ENCODE measurements around the gene PLCL2. TPM values are rescaled to one million over a fixed set of nuclear protein-coding genes. Genes with fewer than 3 reads are reported as not detected.

Gene PLCL2
- total and polyA plus RNA-seq, 2 donors (not counting 3 experiments of a cell fraction or from before 2014, with no cell fraction given), result 2.3 to 10.7 TPM

DNA sequence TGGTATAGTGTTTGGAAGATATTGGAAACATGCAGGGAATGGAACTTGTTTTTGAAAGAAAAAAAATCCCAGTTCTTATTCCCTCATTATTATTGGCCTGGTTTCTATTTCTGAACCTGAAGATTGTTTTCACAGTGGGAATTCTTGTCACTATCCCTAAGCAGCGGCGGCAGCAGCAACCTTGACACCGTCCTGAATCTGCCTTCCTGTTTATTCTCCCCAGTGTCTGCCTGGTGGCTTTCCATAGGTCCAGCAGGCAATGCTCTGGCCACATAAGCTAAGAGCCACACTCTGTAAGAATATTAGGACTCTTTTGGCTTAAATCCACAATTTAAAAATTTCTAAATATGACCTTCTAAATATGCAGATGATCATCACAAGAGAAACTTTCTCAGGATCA, 178.0 kb downstream of the PLCL2 start:
- Histone ChIP-seq H3K4me3 (replicated peaks in 1 of 3; ENCODE audit: insufficient read depth in 1 of 3, low read depth in 1 of 3, low read length in 3 of 3) (no peak overlapping the region), H3K4me2 (ENCODE audit: insufficient read depth, low read length) (no peak overlapping the region), H3K9ac (replicated peaks; ENCODE audit: extremely low read depth, insufficient read depth, low read length) (no peak overlapping the region), H3K4me1 (ENCODE audit: control insufficient read depth, extremely low read depth, insufficient read depth, low read length) (no peaks in the 10 kb centered on the region), H3K36me3 (ENCODE audit: control insufficient read depth in 2 of 2, extremely low read depth in 1 of 2, insufficient read depth in 2 of 2, low read length in 2 of 2) (no peaks in the 10 kb centered on the region), H2AFZ (ENCODE audit: low read depth, low read length) (no peak overlapping the region), H3K27me3 (ENCODE audit: control insufficient read depth in 2 of 2, insufficient read depth in 2 of 2, low read length in 2 of 2) (no peaks in the 10 kb centered on the region), H4K20me1 (replicated peaks; ENCODE audit: control insufficient read depth, extremely low read depth, insufficient read depth, low read length) (no peaks in the 10 kb centered on the region), H3K27ac (ENCODE audit: insufficient read depth, low read depth, low read length) (no peak overlapping the region), H3K9me1 (replicated peaks; ENCODE audit: control insufficient read depth, extremely low read depth, insufficient read depth, low read length) (no peaks in the 10 kb centered on the region), H3K9me3 (replicated peaks; ENCODE audit: control insufficient read depth, insufficient read depth, low read length) (no peaks in the 10 kb centered on the region), H3K79me2 (ENCODE audit: control insufficient read depth, insufficient read depth, low read length) (no peaks in the 10 kb centered on the region)
- dilution Hi-C loops (cut with MboI; ENCODE audit: extremely low pct_ligation_motif_present, low sequenced_read_pairs), result no loop called here
- intact Hi-C loops (cut with micrococcal nuclease), result no loop called here
- TF ChIP-seq POLR2A (IDR thresholded peaks at IDR 0.05; ENCODE audit: low read depth, low read length) (no peak), MYC (IDR thresholded peaks at IDR 0.05; ENCODE audit: low read depth, low read length) (no peak), EZH2 (IDR thresholded peaks at IDR 0.05; ENCODE audit: borderline replicate concordance, low read depth, low read length, severe bottlenecking) (no peak), JUN (IDR thresholded peaks at IDR 0.05; ENCODE audit: borderline replicate concordance, insufficient read depth, insufficient read length, low read depth) (no peak), GATA2 (IDR thresholded peaks at IDR 0.05; ENCODE audit: insufficient read depth, insufficient read length, low read depth, low read length) (no peak), POLR2AphosphoS5 (IDR thresholded peaks at IDR 0.05; ENCODE audit: insufficient read depth, low read depth, low read length) (no peak)
- TF ChIP-seq, protein P1, sequence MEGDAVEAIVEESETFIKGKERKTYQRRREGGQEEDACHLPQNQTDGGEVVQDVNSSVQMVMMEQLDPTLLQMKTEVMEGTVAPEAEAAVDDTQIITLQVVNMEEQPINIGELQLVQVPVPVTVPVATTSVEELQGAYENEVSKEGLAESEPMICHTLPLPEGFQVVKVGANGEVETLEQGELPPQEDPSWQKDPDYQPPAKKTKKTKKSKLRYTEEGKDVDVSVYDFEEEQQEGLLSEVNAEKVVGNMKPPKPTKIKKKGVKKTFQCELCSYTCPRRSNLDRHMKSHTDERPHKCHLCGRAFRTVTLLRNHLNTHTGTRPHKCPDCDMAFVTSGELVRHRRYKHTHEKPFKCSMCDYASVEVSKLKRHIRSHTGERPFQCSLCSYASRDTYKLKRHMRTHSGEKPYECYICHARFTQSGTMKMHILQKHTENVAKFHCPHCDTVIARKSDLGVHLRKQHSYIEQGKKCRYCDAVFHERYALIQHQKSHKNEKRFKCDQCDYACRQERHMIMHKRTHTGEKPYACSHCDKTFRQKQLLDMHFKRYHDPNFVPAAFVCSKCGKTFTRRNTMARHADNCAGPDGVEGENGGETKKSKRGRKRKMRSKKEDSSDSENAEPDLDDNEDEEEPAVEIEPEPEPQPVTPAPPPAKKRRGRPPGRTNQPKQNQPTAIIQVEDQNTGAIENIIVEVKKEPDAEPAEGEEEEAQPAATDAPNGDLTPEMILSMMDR (IDR thresholded peaks at IDR 0.05; ENCODE audit: extremely low read depth in 1 of 2, insufficient read depth in 1 of 2, low read depth in 1 of 2, low read length in 2 of 2), result no peak
- TF ChIP-seq, protein P2, sequence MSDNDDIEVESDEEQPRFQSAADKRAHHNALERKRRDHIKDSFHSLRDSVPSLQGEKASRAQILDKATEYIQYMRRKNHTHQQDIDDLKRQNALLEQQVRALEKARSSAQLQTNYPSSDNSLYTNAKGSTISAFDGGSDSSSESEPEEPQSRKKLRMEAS (IDR thresholded peaks at IDR 0.05; ENCODE audit: insufficient read depth, insufficient read length), result no peak
- FAIRE-seq, result no peak
- POLR2A ChIA-PET, result no interaction called here
- CTCF ChIA-PET, result no interaction called here
- BruUV-seq (replicated peaks), result no TSS peak
- DNase-seq (ENCODE audit: low read depth, low spot score), result no peak
